ENCODE results near the gene KRT26.

DNA sequence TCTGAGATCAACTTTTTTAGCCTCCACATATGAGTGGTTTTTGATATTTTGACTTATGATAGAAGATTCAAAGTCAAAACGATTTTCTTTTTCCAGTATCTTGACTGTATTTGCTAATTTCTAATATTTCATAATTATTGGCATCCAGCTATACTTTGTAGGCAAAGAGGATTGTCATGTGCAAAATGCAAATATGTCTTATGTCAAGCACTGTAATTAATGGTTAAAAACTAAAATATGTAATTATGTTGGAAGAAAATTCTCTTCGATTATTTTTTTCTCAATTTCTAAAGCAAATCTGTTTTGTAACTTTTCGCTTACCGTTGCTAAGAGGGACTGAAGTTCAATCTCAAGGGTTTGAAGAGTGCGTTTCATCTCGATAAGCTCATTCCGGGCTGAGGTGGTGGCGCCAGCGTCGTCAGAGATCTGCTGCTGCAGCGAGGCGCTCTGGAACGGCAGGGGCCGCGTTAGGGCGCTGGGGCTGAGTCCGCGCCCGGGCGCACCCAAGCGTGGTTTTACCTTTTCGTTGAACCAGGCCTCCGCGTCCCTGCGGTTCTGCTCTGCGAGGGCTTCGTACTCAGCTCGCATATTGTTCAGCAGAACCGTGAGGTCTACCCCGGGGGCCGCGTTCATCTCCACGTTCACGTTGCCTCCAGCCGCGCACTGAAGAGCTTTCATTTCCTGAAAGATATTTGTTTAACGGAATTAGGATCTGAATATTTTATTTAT lies 7.3 kb upstream of the KRT26 start:
- TF ChIP-seq, protein P1, sequence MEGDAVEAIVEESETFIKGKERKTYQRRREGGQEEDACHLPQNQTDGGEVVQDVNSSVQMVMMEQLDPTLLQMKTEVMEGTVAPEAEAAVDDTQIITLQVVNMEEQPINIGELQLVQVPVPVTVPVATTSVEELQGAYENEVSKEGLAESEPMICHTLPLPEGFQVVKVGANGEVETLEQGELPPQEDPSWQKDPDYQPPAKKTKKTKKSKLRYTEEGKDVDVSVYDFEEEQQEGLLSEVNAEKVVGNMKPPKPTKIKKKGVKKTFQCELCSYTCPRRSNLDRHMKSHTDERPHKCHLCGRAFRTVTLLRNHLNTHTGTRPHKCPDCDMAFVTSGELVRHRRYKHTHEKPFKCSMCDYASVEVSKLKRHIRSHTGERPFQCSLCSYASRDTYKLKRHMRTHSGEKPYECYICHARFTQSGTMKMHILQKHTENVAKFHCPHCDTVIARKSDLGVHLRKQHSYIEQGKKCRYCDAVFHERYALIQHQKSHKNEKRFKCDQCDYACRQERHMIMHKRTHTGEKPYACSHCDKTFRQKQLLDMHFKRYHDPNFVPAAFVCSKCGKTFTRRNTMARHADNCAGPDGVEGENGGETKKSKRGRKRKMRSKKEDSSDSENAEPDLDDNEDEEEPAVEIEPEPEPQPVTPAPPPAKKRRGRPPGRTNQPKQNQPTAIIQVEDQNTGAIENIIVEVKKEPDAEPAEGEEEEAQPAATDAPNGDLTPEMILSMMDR (IDR thresholded peaks at IDR 0.05; ENCODE audit: low read depth, low read length, poor library complexity, severe bottlenecking) = no peak
- TF ChIP-seq EZH2phosphoT487 (IDR thresholded peaks at IDR 0.05; ENCODE audit: borderline replicate concordance, low read length) = no peak

Measured in DOHH2 (cell line).